ENCODE data around the gene ABCA13.

- TF ChIP-seq CTCF (conservative IDR thresholded peaks at IDR 0.05; ENCODE audit: low read depth, low read length) (no peak), MAZ (IDR thresholded peaks at IDR 0.05; ENCODE audit: borderline replicate concordance, low read depth, low read length) (no peak), MXI1 (IDR thresholded peaks at IDR 0.05; ENCODE audit: borderline replicate concordance, low read depth, low read length) (no peak)
These were observed 184.1 kb downstream of the ABCA13 start for GRCh38 chr7:48355346-48355745.
